ENCODE measurements around the gene ABCA4. TPM values are rescaled to one million over a fixed set of nuclear protein-coding genes. Genes with fewer than 3 reads are reported as not detected.

Gene ABCA4
- total and polyA plus RNA-seq, 2 of the 8 experiments (the other 6 are each of a cell fraction or from before 2014, with no cell fraction given) = 0.06 TPM; not detected in 1

DNA sequence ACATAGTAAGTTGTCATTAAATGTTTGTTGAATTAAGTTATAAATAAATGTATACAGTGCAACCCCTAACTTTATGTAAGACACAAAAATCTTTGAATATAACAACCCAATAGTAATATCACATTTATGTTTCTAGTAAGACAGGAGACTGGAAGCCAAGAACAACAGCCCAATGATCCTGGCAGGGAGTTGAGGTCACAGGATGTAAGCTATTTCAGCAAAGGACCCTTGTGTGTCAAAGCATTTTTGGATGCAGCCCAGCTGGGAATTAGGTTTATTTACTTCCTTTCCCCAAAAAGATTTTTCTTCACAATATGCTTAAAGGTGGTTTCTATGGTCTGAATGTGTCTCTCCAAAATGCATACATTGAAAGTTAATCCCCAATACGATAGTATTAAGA is 34.0 kb upstream of the ABCA4 start:
- Histone ChIP-seq H3K4me2 (ENCODE audit: insufficient read depth in 1 of 2, low read depth in 2 of 2, low read length in 2 of 2) (no peak overlapping the region), H4K20me1 (replicated peaks in 1 of 2; ENCODE audit: control insufficient read depth in 1 of 2, insufficient read depth in 2 of 2, low read length in 2 of 2) (no peaks in the 10 kb centered on the region), H3K56ac (replicated peaks; ENCODE audit: insufficient read length, low read depth, low read length) (no peak overlapping the region), H2BK120ac (replicated peaks; ENCODE audit: low read depth, low read length) (no peak overlapping the region), H2AFZ (ENCODE audit: low read length) (no peak overlapping the region), H3K36me3 (ENCODE audit: control insufficient read depth in 2 of 4, insufficient read depth in 4 of 4, low read length in 3 of 4) (no peaks in the 10 kb centered on the region), H3K9me3 (ENCODE audit: insufficient read depth in 2 of 2, low read depth in 1 of 2, low read length in 1 of 2) (no peaks in the 10 kb centered on the region), H4K5ac (ENCODE audit: insufficient read length, low read depth, low read length) (no peak overlapping the region), H4K91ac (replicated peaks; ENCODE audit: insufficient read length, low read length) (no peak overlapping the region), H3K9ac (replicated peaks in 1 of 4; ENCODE audit: extremely low read depth in 1 of 4, low read depth in 3 of 4, low read length in 3 of 4) (no peak overlapping the region), H3K4ac (replicated peaks; ENCODE audit: insufficient read length, low read depth, low read length) (no peak overlapping the region), H2BK20ac (ENCODE audit: low read length) (no peak overlapping the region), H3K27me3 (replicated peaks in 1 of 4; ENCODE audit: control insufficient read depth in 3 of 4, extremely low read depth in 1 of 4, insufficient read depth in 3 of 4, low read length in 3 of 4) (no peaks in the 10 kb centered on the region), H3K27ac (ENCODE audit: low read depth, low read length) (no peak overlapping the region), H2BK15ac (ENCODE audit: low read length) (no peak overlapping the region), H2AK5ac (ENCODE audit: low read depth, low read length) (no peak overlapping the region), H3K79me1 (ENCODE audit: low read depth, low read length) (no peaks in the 10 kb centered on the region), H3K18ac (ENCODE audit: extremely low read depth, low read length) (no peak overlapping the region), H2BK5ac (ENCODE audit: low read depth, low read length) (no peak overlapping the region), H3K79me2 (ENCODE audit: control insufficient read depth in 1 of 2, insufficient read depth in 2 of 2, low read length in 2 of 2) (no peaks in the 10 kb centered on the region), H4K8ac (ENCODE audit: extremely low read depth, insufficient read depth, low read length) (no peak overlapping the region), H3K23ac (ENCODE audit: insufficient read length) (no peak overlapping the region), H3K4me1 (replicated peaks in 1 of 4; ENCODE audit: control insufficient read depth in 3 of 4, insufficient read depth in 4 of 4, low read length in 3 of 4) (no peaks in the 10 kb centered on the region), H3K23me2 (ENCODE audit: low read depth, low read length) (no peaks in the 10 kb centered on the region), H2BK12ac (ENCODE audit: low read depth, low read length) (no peak overlapping the region), H3K14ac (ENCODE audit: insufficient read length) (no peak overlapping the region), H3K4me3 (ENCODE audit: extremely low read depth in 1 of 4, insufficient read depth in 2 of 4, low read depth in 3 of 4, low read length in 4 of 4) (no peak overlapping the region)
- TF ChIP-seq EZH2 (IDR thresholded peaks at IDR 0.05; ENCODE audit: low read depth, low read length, severe bottlenecking) (no peak), EP300 (IDR thresholded peaks at IDR 0.05; ENCODE audit: borderline replicate concordance in 1 of 2, low read depth in 2 of 2, low read length in 2 of 2) (no peak), GABPA (IDR thresholded peaks at IDR 0.05; ENCODE audit: borderline replicate concordance, insufficient read depth, low read length) (no peak)
- DNase-seq (ENCODE audit: low read depth in 1 of 2, low spot score in 2 of 2) (no peak), FAIRE-seq (no peak)
- ChIA-PET POLR2A (ENCODE audit: partially characterized antibody) (no interaction called here), CTCF (ENCODE audit: partially characterized antibody) (interaction anchor here (1.1 to 1.2 kb wide), 3 partner anchors 37 to 181 kb away, joined by 3 to 5 read pairs (median 3); no protein-coding TSS in a partner anchor)
- WGBS, 2 experiments (ENCODE audit: extremely low coverage in 1 of 2, insufficient coverage in 1 of 2, insufficient read length in 1 of 2, insufficient replicate concordance in 2 of 2, low coverage in 1 of 2, low lambda C conversion rate in 2 of 2, missing lambda C conversion rate in 1 of 2) = 95% methylated on average over 1 of the region's 1 CpG; no CpG with 5 or more reads in 1 of the 2 experiments
